HEK293 (cell line): Measurements from ENCODE around the gene LDB1.

Source experiments
- BCL11B ChIP-seq: fragments of 450-650 bp; formaldehyde crosslinking; IDR thresholded peaks from 2 replicates; pipeline ENCODE4 v1.5.1; 2016; ENCODE audit warnings: low read depth, missing biosample characterization, missing genetic modification characterization
- HOXA7 ChIP-seq: sonication (generic); formaldehyde crosslinking; IDR thresholded peaks from 2 replicates; pipeline ENCODE4 v1.8.1; 2022; ENCODE audit warnings: missing genetic modification reagents, borderline replicate concordance
- KLF17 ChIP-seq: fragments of 450-650 bp; formaldehyde crosslinking; IDR thresholded peaks from 2 replicates; pipeline ENCODE4 v1.5.1; 2016; ENCODE audit warnings: missing biosample characterization, missing genetic modification characterization
- PRDM2 ChIP-seq: fragments of 450-650 bp; formaldehyde crosslinking; IDR thresholded peaks from 2 replicates; pipeline ENCODE4 v1.5.1; 2016; ENCODE audit warnings: missing biosample characterization, missing genetic modification characterization, borderline replicate concordance
- REPIN1 ChIP-seq: fragments of 450-650 bp; formaldehyde crosslinking; IDR thresholded peaks from 2 replicates; pipeline ENCODE4 v1.5.1; 2017; ENCODE audit warnings: missing biosample characterization, missing genetic modification characterization, low read depth
- SP2 ChIP-seq: fragments of 450-650 bp; formaldehyde crosslinking; IDR thresholded peaks from 2 replicates; pipeline ENCODE4 v1.5.1; 2016; ENCODE audit warnings: missing biosample characterization, missing genetic modification characterization
- ZBTB17 ChIP-seq: fragments of 450-650 bp; formaldehyde crosslinking; IDR thresholded peaks from 2 replicates; pipeline ENCODE4 v1.5.1; 2016; ENCODE audit warnings: missing biosample characterization, missing genetic modification characterization
- ZBTB48 ChIP-seq: fragments of 450-650 bp; formaldehyde crosslinking; IDR thresholded peaks from 2 replicates; pipeline ENCODE4 v1.5.1; 2016; ENCODE audit warnings: missing biosample characterization, missing genetic modification characterization
- ZIC2 ChIP-seq: fragments of 450-650 bp; formaldehyde crosslinking; IDR thresholded peaks from 2 replicates; pipeline ENCODE4 v1.5.1; 2016; ENCODE audit warnings: missing biosample characterization, missing genetic modification characterization
- ZNF121 ChIP-seq: fragments of 450-650 bp; formaldehyde crosslinking; IDR thresholded peaks from 2 replicates; pipeline ENCODE4 v1.5.1; 2016; ENCODE audit warnings: missing biosample characterization, missing genetic modification characterization
- ZNF133 ChIP-seq: fragments of 450-650 bp; formaldehyde crosslinking; IDR thresholded peaks from 2 replicates; pipeline ENCODE4 v1.5.1; 2016; ENCODE audit warnings: missing biosample characterization, missing genetic modification characterization
- ZNF157 ChIP-seq: fragments of 450-650 bp; formaldehyde crosslinking; IDR thresholded peaks from 2 replicates; pipeline ENCODE4 v1.5.1; 2016; ENCODE audit warnings: missing biosample characterization, missing genetic modification characterization
- ZNF174 ChIP-seq: fragments of 450-650 bp; formaldehyde crosslinking; IDR thresholded peaks from 2 replicates; pipeline ENCODE4 v1.5.0; 2017; ENCODE audit warnings: missing biosample characterization, mild to moderate bottlenecking, missing genetic modification characterization
- ZNF18 ChIP-seq: fragments of 450-650 bp; formaldehyde crosslinking; IDR thresholded peaks from 2 replicates; pipeline ENCODE4 v1.5.1; 2016; ENCODE audit warnings: missing biosample characterization, missing genetic modification characterization
- ZNF2 ChIP-seq: fragments of 450-650 bp; formaldehyde crosslinking; IDR thresholded peaks from 2 replicates; pipeline ENCODE4 v1.5.1; 2016; ENCODE audit warnings: missing biosample characterization, missing genetic modification characterization
- ZNF26 ChIP-seq: fragments of 450-650 bp; formaldehyde crosslinking; IDR thresholded peaks from 2 replicates; pipeline ENCODE4 v1.5.1; 2016; ENCODE audit warnings: missing biosample characterization, missing genetic modification characterization
- ZNF366 ChIP-seq: fragments of 450-650 bp; formaldehyde crosslinking; conservative IDR thresholded peaks from 2 replicates; pipeline ENCODE4 v1.5.1; 2016; ENCODE audit warnings: missing biosample characterization, missing genetic modification characterization
- ZNF404 ChIP-seq: fragments of 450-650 bp; formaldehyde crosslinking; IDR thresholded peaks from 2 replicates; pipeline ENCODE4 v1.5.1; 2017; ENCODE audit warnings: missing biosample characterization, missing genetic modification characterization
- ZNF433 ChIP-seq: fragments of 450-650 bp; formaldehyde crosslinking; IDR thresholded peaks from 2 replicates; pipeline ENCODE4 v1.5.1; 2016; ENCODE audit warnings: missing biosample characterization, missing genetic modification characterization, low read depth
- ZNF449 ChIP-seq: fragments of 450-650 bp; formaldehyde crosslinking; IDR thresholded peaks from 2 replicates; pipeline ENCODE4 v1.5.1; 2017; ENCODE audit warnings: missing biosample characterization, mild to moderate bottlenecking, missing genetic modification characterization, moderate library complexity
- ZNF473 ChIP-seq: fragments of 450-650 bp; formaldehyde crosslinking; IDR thresholded peaks from 2 replicates; pipeline ENCODE4 v1.5.1; 2017; ENCODE audit warnings: missing biosample characterization, missing genetic modification characterization
- ZNF501 ChIP-seq: fragments of 450-650 bp; formaldehyde crosslinking; IDR thresholded peaks from 2 replicates; pipeline ENCODE4 v1.5.1; 2016; ENCODE audit warnings: missing biosample characterization, missing genetic modification characterization
- ZNF561 ChIP-seq: fragments of 450-650 bp; IDR thresholded peaks from 2 replicates; pipeline ENCODE4 v1.5.1; 2018; ENCODE audit warnings: missing biosample characterization, missing genetic modification characterization, borderline replicate concordance
- ZNF596 ChIP-seq: fragments of 450-650 bp; IDR thresholded peaks from 2 replicates; pipeline ENCODE4 v1.5.0; 2018; ENCODE audit warnings: missing biosample characterization, mild to moderate bottlenecking, missing genetic modification characterization, moderate library complexity
- ZNF654 ChIP-seq: fragments of 450-650 bp; formaldehyde crosslinking; IDR thresholded peaks from 2 replicates; pipeline ENCODE4 v1.5.1; 2016; ENCODE audit warnings: low read depth, missing biosample characterization, missing genetic modification characterization
- ZNF670 ChIP-seq: fragments of 450-650 bp; formaldehyde crosslinking; IDR thresholded peaks from 2 replicates; pipeline ENCODE4 v1.5.1; 2016; ENCODE audit warnings: missing biosample characterization, missing genetic modification characterization, low read depth
- ZNF776 ChIP-seq: fragments of 450-650 bp; formaldehyde crosslinking; IDR thresholded peaks from 2 replicates; pipeline ENCODE4 v1.5.0; 2017; ENCODE audit warnings: missing biosample characterization, missing genetic modification characterization, borderline replicate concordance
- ZSCAN23 ChIP-seq: fragments of 450-650 bp; formaldehyde crosslinking; IDR thresholded peaks from 2 replicates; pipeline ENCODE4 v1.5.1; 2016; ENCODE audit warnings: missing biosample characterization, missing genetic modification characterization

LDB1 gene

GRCh38 chr10:102151774-102152544, 31.8 kb upstream of the LDB1 start, which contains the start of gene NOLC1 (continued):
- TF ChIP-seq HOXA7: peak; percentile 89; the same call in 1 of the 2 replicates
- no peak for TF ChIP-seq ZNF596 (tag by site-specific recombination)
- TF ChIP-seq ZIC2: peak; percentile 90
- peak; percentile 79 for TF ChIP-seq ZNF561 (tag by site-specific recombination)
- no peak for TF ChIP-seq PRDM2 (tag by site-specific recombination)
- no peak for TF ChIP-seq ZNF157 (tag by site-specific recombination)
- 0 out of 2 replicates have a peak, but pooled peaks have one; percentile 9 for TF ChIP-seq ZSCAN23
- TF ChIP-seq ZNF776 (tag by site-specific recombination): no peak
- TF ChIP-seq ZNF433 (tag by site-specific recombination): no peak
- TF ChIP-seq ZNF404: no peak
- TF ChIP-seq ZBTB48 (tag by site-specific recombination): no peak
- TF ChIP-seq ZNF121 (tag by site-specific recombination): no peak; the same call in 1 of the 2 replicates
- no peak for TF ChIP-seq ZNF133 (tag by site-specific recombination)
- TF ChIP-seq ZBTB17 (tag by site-specific recombination): peak; percentile 93
- TF ChIP-seq ZNF449 (tag by site-specific recombination): peak; percentile 29; the same call in 1 of the 2 replicates
- peak; percentile 83 for TF ChIP-seq ZNF366
- peak; percentile 83 for TF ChIP-seq ZNF2 (tag by site-specific recombination)
- TF ChIP-seq ZNF473 (tag by site-specific recombination): no peak
- TF ChIP-seq ZNF670 (tag by site-specific recombination): no peak
- no peak for TF ChIP-seq ZNF26
- TF ChIP-seq ZNF18 (tag by site-specific recombination): no peak
- TF ChIP-seq KLF17 (tag by site-specific recombination): peak; percentile 98
- no peak for TF ChIP-seq REPIN1 (tag by site-specific recombination)
- TF ChIP-seq BCL11B (tag by site-specific recombination): peak; percentile 49; the same call in 1 of the 2 replicates
- peak; percentile 98 for TF ChIP-seq SP2
- TF ChIP-seq ZNF654 (tag by site-specific recombination): no peak; the same call in 1 of the 2 replicates
- TF ChIP-seq ZNF174 (tag by site-specific recombination): no peak
- peak; percentile 94 for TF ChIP-seq ZNF501 (tag by site-specific recombination)
